ENCODE data around the gene TSPAN2.

DNA sequence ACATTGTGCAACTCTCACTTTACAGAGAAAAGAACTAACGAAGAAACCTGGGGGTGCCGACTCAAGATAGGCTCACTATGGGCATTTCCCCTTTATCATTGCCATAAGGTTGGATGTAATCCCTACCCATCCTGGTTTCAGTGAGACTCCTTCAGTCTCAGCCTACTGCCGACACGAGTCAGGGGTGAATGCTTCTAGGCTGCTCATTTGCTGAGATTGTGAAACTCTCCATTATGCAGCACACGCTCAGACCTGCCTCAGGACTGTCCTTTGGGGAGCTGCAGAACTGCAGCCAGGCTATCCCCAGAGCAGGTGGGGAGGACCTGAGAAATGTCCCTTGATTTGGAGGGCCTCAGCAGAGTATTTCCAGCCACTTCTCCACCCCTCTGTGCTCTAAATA lies 37.5 kb downstream of the TSPAN2 start:
- TF ChIP-seq, protein P1, sequence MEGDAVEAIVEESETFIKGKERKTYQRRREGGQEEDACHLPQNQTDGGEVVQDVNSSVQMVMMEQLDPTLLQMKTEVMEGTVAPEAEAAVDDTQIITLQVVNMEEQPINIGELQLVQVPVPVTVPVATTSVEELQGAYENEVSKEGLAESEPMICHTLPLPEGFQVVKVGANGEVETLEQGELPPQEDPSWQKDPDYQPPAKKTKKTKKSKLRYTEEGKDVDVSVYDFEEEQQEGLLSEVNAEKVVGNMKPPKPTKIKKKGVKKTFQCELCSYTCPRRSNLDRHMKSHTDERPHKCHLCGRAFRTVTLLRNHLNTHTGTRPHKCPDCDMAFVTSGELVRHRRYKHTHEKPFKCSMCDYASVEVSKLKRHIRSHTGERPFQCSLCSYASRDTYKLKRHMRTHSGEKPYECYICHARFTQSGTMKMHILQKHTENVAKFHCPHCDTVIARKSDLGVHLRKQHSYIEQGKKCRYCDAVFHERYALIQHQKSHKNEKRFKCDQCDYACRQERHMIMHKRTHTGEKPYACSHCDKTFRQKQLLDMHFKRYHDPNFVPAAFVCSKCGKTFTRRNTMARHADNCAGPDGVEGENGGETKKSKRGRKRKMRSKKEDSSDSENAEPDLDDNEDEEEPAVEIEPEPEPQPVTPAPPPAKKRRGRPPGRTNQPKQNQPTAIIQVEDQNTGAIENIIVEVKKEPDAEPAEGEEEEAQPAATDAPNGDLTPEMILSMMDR (conservative IDR thresholded peaks at IDR 0.05) = no peak
- no peak for TF ChIP-seq EZH2 (IDR thresholded peaks at IDR 0.05; ENCODE audit: low read depth)

Data from PC-9 (cell line).